ENCODE results near the gene COL24A1. TPM values are rescaled to one million over a fixed set of nuclear protein-coding genes. Genes with fewer than 3 reads are reported as not detected.

The COL24A1 gene
- total and polyA plus RNA-seq, 2 of the 13 experiments (the other 11 are each of a cell fraction or from before 2014, with no cell fraction given): 0.04 to 0.13 TPM

DNA sequence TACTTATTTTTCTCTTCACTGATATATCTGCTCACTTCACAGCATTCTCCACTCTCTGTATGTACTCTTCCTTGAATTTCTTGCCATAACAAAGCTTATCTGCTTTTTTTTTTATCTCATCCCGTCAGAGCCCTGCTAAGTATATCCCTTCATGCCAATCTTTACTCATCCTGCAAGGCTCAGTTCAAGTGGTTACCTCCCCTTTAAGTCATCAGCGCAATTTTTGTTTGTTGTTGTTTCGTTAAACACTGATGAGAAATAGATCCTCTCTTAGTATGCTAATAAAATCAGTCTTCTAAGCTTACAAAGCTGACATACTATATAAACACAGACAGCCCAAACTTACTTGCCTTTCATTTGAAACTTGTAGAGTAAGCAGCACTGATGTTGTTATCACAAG, 17.8 kb downstream of the COL24A1 start:
- no peaks in the 10 kb centered on the region for H3K4me1 ChIP-seq (ENCODE audit: insufficient read depth, low read length)
- H3K79me2 ChIP-seq (ENCODE audit: insufficient read depth, low read length): no peaks in the 10 kb centered on the region
- H4K20me1 ChIP-seq (ENCODE audit: insufficient read depth, low read length): no peaks in the 10 kb centered on the region
- no peak for FAIRE-seq
- CTCF ChIA-PET (ENCODE audit: low intra/inter-chr PET ratio, low total read pairs): no interaction called here
- DNase-seq (ENCODE audit: low spot score): no peak
- no peak for ATAC-seq
- POLR2A ChIA-PET: no interaction called here
- WGBS (ENCODE audit: low lambda C conversion rate): 0% methylated on average over 3 of the region's 3 CpGs
- no peak overlapping the region for H3K4me2 ChIP-seq (ENCODE audit: low read depth, low read length)
- TF ChIP-seq ZNF224 (CRISPR knock-in tag; IDR thresholded peaks at IDR 0.05) (no peak), SNAI1 (CRISPR knock-in tag; IDR thresholded peaks at IDR 0.05; ENCODE audit: borderline replicate concordance) (no peak), ARID2 (CRISPR knock-in tag; IDR thresholded peaks at IDR 0.05; ENCODE audit: borderline replicate concordance) (no peak), REPIN1 (CRISPR knock-in tag; IDR thresholded peaks at IDR 0.05; ENCODE audit: borderline replicate concordance, low read depth) (no peak), RXRB (CRISPR knock-in tag; IDR thresholded peaks at IDR 0.05; ENCODE audit: borderline replicate concordance) (no peak), GATA4 (IDR thresholded peaks at IDR 0.05; ENCODE audit: borderline replicate concordance, low read depth) (no peak), ZNF761 (CRISPR knock-in tag; conservative IDR thresholded peaks at IDR 0.05) (no peak), ESRRA (CRISPR knock-in tag; IDR thresholded peaks at IDR 0.05; ENCODE audit: low read depth) (no peak), MED1 (CRISPR knock-in tag; IDR thresholded peaks at IDR 0.05) (no peak)
- no peak overlapping the region for H2AFZ ChIP-seq (ENCODE audit: low read length)
- H3K36me3 ChIP-seq (replicated peaks in 1 of 2; ENCODE audit: control insufficient read depth in 1 of 2, insufficient read depth in 2 of 2, low read length in 2 of 2): no peaks in the 10 kb centered on the region
- in situ Hi-C loops (cut with HindIII; ENCODE audit: extremely low pct_ligation_motif_present, low pct_unique_long_range_greater_than_20kb) (no loop called here), intact Hi-C loops (cut with micrococcal nuclease; ENCODE audit: unreplicated experiment) (no loop called here)
- no peak overlapping the region for H3K9ac ChIP-seq (ENCODE audit: insufficient read depth, low read depth, low read length)
- H3K27me3 ChIP-seq (ENCODE audit: control insufficient read depth in 1 of 2, insufficient read depth in 2 of 2, low read length in 2 of 2): no peaks in the 10 kb centered on the region
- no peak overlapping the region for H3K4me3 ChIP-seq (replicated peaks in 1 of 3; ENCODE audit: insufficient read depth in 1 of 3, low read depth in 2 of 3, low read length in 3 of 3)
- BruUV-seq (replicated peaks): no TSS peak
- H3K27ac ChIP-seq (ENCODE audit: extremely low read length, insufficient read depth, low read length): no peak overlapping the region
- no peaks in the 10 kb centered on the region for H3K9me3 ChIP-seq (ENCODE audit: low read length)

DNA sequence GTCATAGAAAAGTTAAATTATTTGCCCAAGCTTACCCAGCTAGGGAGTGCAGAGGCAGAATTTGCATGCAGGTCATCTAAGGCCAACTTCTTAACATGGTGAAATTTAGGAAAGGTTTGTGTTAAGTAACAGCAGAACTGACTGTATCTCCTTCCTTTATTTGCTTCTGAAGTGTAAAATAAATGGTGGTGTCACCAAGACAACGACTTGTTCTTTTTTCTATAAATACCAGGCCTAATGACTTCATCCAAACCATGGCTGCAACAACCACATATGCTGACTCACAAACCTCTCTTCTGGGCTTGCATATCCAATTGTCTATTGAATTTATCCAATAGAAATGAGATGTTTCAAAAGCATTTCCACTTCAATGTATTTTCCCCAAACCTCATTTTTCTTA, 19.1 kb downstream of the COL24A1 start:
- ChIA-PET POLR2A (no interaction called here), CTCF (ENCODE audit: low intra/inter-chr PET ratio, low total read pairs) (no interaction called here)
- H4K20me1 ChIP-seq (ENCODE audit: insufficient read depth, low read length): no peaks in the 10 kb centered on the region
- H3K4me2 ChIP-seq (ENCODE audit: low read depth, low read length): no peak overlapping the region
- H3K9me3 ChIP-seq (ENCODE audit: low read length): no peaks in the 10 kb centered on the region
- no peak overlapping the region for H3K27ac ChIP-seq (ENCODE audit: extremely low read length, insufficient read depth, low read length)
- BruUV-seq (replicated peaks): no TSS peak
- intact Hi-C loops (cut with micrococcal nuclease; ENCODE audit: unreplicated experiment): no loop called here
- H3K27me3 ChIP-seq (ENCODE audit: control insufficient read depth in 1 of 2, insufficient read depth in 2 of 2, low read length in 2 of 2): no peaks in the 10 kb centered on the region
- in situ Hi-C loops (cut with HindIII; ENCODE audit: extremely low pct_ligation_motif_present, low pct_unique_long_range_greater_than_20kb): no loop called here
- H3K4me3 ChIP-seq (replicated peaks in 1 of 3; ENCODE audit: insufficient read depth in 1 of 3, low read depth in 2 of 3, low read length in 3 of 3): no peak overlapping the region
- H3K36me3 ChIP-seq (replicated peaks in 1 of 2; ENCODE audit: control insufficient read depth in 1 of 2, insufficient read depth in 2 of 2, low read length in 2 of 2): no peaks in the 10 kb centered on the region
- no peak for FAIRE-seq
- no peaks in the 10 kb centered on the region for H3K4me1 ChIP-seq (ENCODE audit: insufficient read depth, low read length)
- ATAC-seq: no peak
- no peak overlapping the region for H2AFZ ChIP-seq (ENCODE audit: low read length)
- H3K9ac ChIP-seq (ENCODE audit: insufficient read depth, low read depth, low read length): no peak overlapping the region
- no peak for DNase-seq (ENCODE audit: low spot score)
- no peaks in the 10 kb centered on the region for H3K79me2 ChIP-seq (ENCODE audit: insufficient read depth, low read length)
- 18% methylated on average over 1 of the region's 1 CpG for WGBS (ENCODE audit: low lambda C conversion rate)
- TF ChIP-seq PAX8 (CRISPR knock-in tag; IDR thresholded peaks at IDR 0.05; ENCODE audit: borderline replicate concordance): no peak
- TF ChIP-seq, protein P1, sequence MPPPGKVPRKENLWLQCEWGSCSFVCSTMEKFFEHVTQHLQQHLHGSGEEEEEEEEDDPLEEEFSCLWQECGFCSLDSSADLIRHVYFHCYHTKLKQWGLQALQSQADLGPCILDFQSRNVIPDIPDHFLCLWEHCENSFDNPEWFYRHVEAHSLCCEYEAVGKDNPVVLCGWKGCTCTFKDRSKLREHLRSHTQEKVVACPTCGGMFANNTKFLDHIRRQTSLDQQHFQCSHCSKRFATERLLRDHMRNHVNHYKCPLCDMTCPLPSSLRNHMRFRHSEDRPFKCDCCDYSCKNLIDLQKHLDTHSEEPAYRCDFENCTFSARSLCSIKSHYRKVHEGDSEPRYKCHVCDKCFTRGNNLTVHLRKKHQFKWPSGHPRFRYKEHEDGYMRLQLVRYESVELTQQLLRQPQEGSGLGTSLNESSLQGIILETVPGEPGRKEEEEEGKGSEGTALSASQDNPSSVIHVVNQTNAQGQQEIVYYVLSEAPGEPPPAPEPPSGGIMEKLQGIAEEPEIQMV (CRISPR knock-in tag; IDR thresholded peaks at IDR 0.05; ENCODE audit: low read depth): no peak
- TF ChIP-seq, protein P2, sequence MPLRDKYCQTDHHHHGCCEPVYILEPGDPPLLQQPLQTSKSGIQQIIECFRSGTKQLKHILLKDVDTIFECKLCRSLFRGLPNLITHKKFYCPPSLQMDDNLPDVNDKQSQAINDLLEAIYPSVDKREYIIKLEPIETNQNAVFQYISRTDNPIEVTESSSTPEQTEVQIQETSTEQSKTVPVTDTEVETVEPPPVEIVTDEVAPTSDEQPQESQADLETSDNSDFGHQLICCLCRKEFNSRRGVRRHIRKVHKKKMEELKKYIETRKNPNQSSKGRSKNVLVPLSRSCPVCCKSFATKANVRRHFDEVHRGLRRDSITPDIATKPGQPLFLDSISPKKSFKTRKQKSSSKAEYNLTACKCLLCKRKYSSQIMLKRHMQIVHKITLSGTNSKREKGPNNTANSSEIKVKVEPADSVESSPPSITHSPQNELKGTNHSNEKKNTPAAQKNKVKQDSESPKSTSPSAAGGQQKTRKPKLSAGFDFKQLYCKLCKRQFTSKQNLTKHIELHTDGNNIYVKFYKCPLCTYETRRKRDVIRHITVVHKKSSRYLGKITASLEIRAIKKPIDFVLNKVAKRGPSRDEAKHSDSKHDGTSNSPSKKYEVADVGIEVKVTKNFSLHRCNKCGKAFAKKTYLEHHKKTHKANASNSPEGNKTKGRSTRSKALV (CRISPR knock-in tag; IDR thresholded peaks at IDR 0.05): no peak
- TF ChIP-seq, protein P3, sequence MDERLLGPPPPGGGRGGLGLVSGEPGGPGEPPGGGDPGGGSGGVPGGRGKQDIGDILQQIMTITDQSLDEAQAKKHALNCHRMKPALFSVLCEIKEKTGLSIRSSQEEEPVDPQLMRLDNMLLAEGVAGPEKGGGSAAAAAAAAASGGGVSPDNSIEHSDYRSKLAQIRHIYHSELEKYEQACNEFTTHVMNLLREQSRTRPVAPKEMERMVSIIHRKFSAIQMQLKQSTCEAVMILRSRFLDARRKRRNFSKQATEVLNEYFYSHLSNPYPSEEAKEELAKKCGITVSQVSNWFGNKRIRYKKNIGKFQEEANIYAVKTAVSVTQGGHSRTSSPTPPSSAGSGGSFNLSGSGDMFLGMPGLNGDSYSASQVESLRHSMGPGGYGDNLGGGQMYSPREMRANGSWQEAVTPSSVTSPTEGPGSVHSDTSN (CRISPR knock-in tag; IDR thresholded peaks at IDR 0.05): no peak
- TF ChIP-seq, protein P4, sequence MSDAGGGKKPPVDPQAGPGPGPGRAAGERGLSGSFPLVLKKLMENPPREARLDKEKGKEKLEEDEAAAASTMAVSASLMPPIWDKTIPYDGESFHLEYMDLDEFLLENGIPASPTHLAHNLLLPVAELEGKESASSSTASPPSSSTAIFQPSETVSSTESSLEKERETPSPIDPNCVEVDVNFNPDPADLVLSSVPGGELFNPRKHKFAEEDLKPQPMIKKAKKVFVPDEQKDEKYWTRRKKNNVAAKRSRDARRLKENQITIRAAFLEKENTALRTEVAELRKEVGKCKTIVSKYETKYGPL (CRISPR knock-in tag; IDR thresholded peaks at IDR 0.05): no peak
